ENCODE measurements around the gene CDH20.

CDH20 gene

DNA sequence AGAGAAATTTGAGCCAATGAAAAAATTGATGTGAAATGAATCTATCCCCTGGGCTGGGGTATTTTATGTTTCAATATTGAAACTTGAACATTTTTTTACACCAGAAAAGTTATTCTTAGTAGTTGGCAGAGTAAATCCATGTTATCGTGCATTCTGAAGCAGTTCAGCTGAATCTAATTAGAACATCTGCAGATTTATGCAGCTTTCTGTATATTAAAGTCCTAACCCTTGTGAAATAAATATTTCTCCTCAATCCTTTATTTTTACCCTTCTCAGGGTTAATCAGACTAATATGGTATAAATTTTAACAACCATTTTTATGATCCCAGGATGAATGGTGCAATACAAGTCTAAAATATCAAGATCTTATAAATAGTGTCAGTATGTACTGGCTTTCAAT lies 69.5 kb downstream of the CDH20 start:
- H3F3A ChIP-seq (ENCODE audit: control insufficient read depth, insufficient read depth) = no peaks in the 10 kb centered on the region
- no peak overlapping the region for H3K4me3 ChIP-seq (ENCODE audit: low read length)
- H4K20me1 ChIP-seq (ENCODE audit: control insufficient read depth, insufficient read depth, low read depth, low read length) = no peaks in the 10 kb centered on the region
- H3K9me3 ChIP-seq (ENCODE audit: control insufficient read depth, insufficient read depth, low read length) = no peaks in the 10 kb centered on the region
- TF ChIP-seq, protein P1, sequence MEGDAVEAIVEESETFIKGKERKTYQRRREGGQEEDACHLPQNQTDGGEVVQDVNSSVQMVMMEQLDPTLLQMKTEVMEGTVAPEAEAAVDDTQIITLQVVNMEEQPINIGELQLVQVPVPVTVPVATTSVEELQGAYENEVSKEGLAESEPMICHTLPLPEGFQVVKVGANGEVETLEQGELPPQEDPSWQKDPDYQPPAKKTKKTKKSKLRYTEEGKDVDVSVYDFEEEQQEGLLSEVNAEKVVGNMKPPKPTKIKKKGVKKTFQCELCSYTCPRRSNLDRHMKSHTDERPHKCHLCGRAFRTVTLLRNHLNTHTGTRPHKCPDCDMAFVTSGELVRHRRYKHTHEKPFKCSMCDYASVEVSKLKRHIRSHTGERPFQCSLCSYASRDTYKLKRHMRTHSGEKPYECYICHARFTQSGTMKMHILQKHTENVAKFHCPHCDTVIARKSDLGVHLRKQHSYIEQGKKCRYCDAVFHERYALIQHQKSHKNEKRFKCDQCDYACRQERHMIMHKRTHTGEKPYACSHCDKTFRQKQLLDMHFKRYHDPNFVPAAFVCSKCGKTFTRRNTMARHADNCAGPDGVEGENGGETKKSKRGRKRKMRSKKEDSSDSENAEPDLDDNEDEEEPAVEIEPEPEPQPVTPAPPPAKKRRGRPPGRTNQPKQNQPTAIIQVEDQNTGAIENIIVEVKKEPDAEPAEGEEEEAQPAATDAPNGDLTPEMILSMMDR (IDR thresholded peaks at IDR 0.05; ENCODE audit: low read depth, low read length, poor library complexity, severe bottlenecking) = no peak
- no peak for TF ChIP-seq EZH2phosphoT487 (IDR thresholded peaks at IDR 0.05; ENCODE audit: borderline replicate concordance, low read length)
- H3K79me2 ChIP-seq (ENCODE audit: control insufficient read depth, low read length) = no peaks in the 10 kb centered on the region
- H3K9me2 ChIP-seq (replicated peaks; ENCODE audit: control insufficient read depth, low read length) = no peaks in the 10 kb centered on the region
- H3K4me1 ChIP-seq (ENCODE audit: control insufficient read depth, low read length) = no peaks in the 10 kb centered on the region
- H3K36me3 ChIP-seq (ENCODE audit: control insufficient read depth, low read length) = no peaks in the 10 kb centered on the region
- no peak overlapping the region for H3K27ac ChIP-seq (ENCODE audit: low read depth, low read length)
- H3K27me3 ChIP-seq (ENCODE audit: control insufficient read depth, low read length) = no peaks in the 10 kb centered on the region
- no peak overlapping the region for H3K4me2 ChIP-seq (ENCODE audit: low read length)

DNA sequence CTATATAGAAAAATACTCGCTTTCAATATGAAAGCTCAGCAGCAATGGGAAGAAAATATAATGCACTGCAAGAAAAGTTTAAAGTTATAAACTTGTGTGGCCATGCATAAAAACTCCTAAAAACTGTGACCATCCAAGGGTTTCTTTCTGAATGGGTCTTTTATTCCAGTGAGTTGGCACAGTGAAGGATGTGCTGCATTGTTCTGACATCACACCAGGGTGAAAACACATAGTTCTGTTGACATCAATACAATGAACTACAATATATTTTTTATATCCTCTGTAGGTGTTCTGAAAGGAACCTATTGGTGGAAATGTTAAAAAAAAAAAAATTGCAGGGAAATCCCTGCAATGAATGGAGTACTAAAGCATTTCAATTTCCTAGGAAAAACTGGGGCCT lies 80.2 kb downstream of the CDH20 start:
- H3K4me3 ChIP-seq (ENCODE audit: low read length) = no peak overlapping the region
- no peaks in the 10 kb centered on the region for H3K4me1 ChIP-seq (ENCODE audit: control insufficient read depth, low read length)
- H3K27ac ChIP-seq (ENCODE audit: low read depth, low read length) = no peak overlapping the region
- H3F3A ChIP-seq (ENCODE audit: control insufficient read depth, insufficient read depth) = no peaks in the 10 kb centered on the region
- H3K36me3 ChIP-seq (ENCODE audit: control insufficient read depth, low read length) = no peaks in the 10 kb centered on the region
- TF ChIP-seq, protein P1 (IDR thresholded peaks at IDR 0.05; ENCODE audit: low read depth, low read length, poor library complexity, severe bottlenecking) = no peak
- TF ChIP-seq EZH2phosphoT487 (IDR thresholded peaks at IDR 0.05; ENCODE audit: borderline replicate concordance, low read length) = no peak
- no peaks in the 10 kb centered on the region for H3K9me2 ChIP-seq (replicated peaks; ENCODE audit: control insufficient read depth, low read length)
- no peaks in the 10 kb centered on the region for H3K79me2 ChIP-seq (ENCODE audit: control insufficient read depth, low read length)
- H4K20me1 ChIP-seq (ENCODE audit: control insufficient read depth, insufficient read depth, low read depth, low read length) = no peaks in the 10 kb centered on the region
- no peak overlapping the region for H3K4me2 ChIP-seq (ENCODE audit: low read length)
- no peaks in the 10 kb centered on the region for H3K9me3 ChIP-seq (ENCODE audit: control insufficient read depth, insufficient read depth, low read length)
- H3K27me3 ChIP-seq (ENCODE audit: control insufficient read depth, low read length) = no peaks in the 10 kb centered on the region

DNA sequence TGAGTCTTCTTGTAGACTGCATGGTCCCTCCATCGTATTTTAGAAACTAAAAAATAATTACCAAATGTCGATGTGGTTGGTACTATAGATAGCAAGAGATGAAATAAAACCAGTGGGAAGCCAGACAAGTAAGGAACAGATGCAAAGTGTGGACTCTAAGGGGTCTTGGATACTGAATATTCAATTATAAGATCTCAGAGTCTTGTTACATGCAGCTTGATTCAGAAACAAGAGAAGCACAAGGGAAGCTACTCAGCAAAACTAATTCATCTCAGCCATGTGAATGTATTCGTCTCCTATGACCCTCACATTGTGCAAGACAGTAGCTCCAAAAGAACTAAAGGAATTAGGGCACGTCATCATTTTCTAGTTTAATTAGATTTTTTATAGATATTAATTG lies 80.9 kb downstream of the CDH20 start:
- Histone ChIP-seq H3K27me3 (ENCODE audit: control insufficient read depth, low read length) (no peaks in the 10 kb centered on the region), H3K9me2 (replicated peaks; ENCODE audit: control insufficient read depth, low read length) (no peaks in the 10 kb centered on the region), H3K4me2 (ENCODE audit: low read length) (no peak overlapping the region), H3K4me1 (ENCODE audit: control insufficient read depth, low read length) (no peaks in the 10 kb centered on the region), H3K9me3 (ENCODE audit: control insufficient read depth, insufficient read depth, low read length) (no peaks in the 10 kb centered on the region), H3K36me3 (ENCODE audit: control insufficient read depth, low read length) (no peaks in the 10 kb centered on the region), H4K20me1 (ENCODE audit: control insufficient read depth, insufficient read depth, low read depth, low read length) (no peaks in the 10 kb centered on the region), H3K79me2 (ENCODE audit: control insufficient read depth, low read length) (no peaks in the 10 kb centered on the region), H3K4me3 (ENCODE audit: low read length) (no peak overlapping the region), H3K27ac (ENCODE audit: low read depth, low read length) (no peak overlapping the region), H3F3A (ENCODE audit: control insufficient read depth, insufficient read depth) (no peaks in the 10 kb centered on the region)
- TF ChIP-seq, protein P1 (IDR thresholded peaks at IDR 0.05; ENCODE audit: low read depth, low read length, poor library complexity, severe bottlenecking) = no peak
- TF ChIP-seq EZH2phosphoT487 (IDR thresholded peaks at IDR 0.05; ENCODE audit: borderline replicate concordance, low read length) = no peak

DNA sequence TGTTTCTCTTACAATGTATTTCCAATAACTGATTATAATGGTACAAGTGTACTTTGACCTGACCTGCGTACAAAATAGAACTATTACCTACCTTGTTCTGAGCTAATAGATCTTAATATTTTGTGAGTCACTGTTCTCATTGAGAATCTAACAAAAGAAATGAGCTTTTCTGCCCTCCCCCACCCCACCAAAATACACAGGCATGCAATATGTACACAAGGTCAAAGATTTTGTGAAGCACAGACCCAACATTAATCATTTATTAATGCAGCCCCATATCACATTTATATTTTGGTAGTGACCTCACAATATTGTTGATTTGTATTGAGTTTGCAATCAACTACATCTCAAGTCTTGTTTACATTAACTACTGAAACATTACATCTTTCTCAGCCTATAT lies 86.5 kb downstream of the CDH20 start:
- Histone ChIP-seq H3K9me2 (replicated peaks; ENCODE audit: control insufficient read depth, low read length) (no peaks in the 10 kb centered on the region), H3K4me2 (ENCODE audit: low read length) (no peak overlapping the region), H3K36me3 (ENCODE audit: control insufficient read depth, low read length) (no peaks in the 10 kb centered on the region), H3K79me2 (ENCODE audit: control insufficient read depth, low read length) (no peaks in the 10 kb centered on the region), H3K27ac (ENCODE audit: low read depth, low read length) (no peak overlapping the region), H3K4me1 (ENCODE audit: control insufficient read depth, low read length) (no peaks in the 10 kb centered on the region), H4K20me1 (ENCODE audit: control insufficient read depth, insufficient read depth, low read depth, low read length) (no peaks in the 10 kb centered on the region), H3F3A (ENCODE audit: control insufficient read depth, insufficient read depth) (no peaks in the 10 kb centered on the region), H3K27me3 (ENCODE audit: control insufficient read depth, low read length) (no peaks in the 10 kb centered on the region), H3K9me3 (ENCODE audit: control insufficient read depth, insufficient read depth, low read length) (no peaks in the 10 kb centered on the region), H3K4me3 (ENCODE audit: low read length) (no peak overlapping the region)
- no peak for TF ChIP-seq EZH2phosphoT487 (IDR thresholded peaks at IDR 0.05; ENCODE audit: borderline replicate concordance, low read length)
- TF ChIP-seq, protein P1 (IDR thresholded peaks at IDR 0.05; ENCODE audit: low read depth, low read length, poor library complexity, severe bottlenecking) = no peak

Data from DOHH2 (cell line).